ENCODE data around the gene SNX25.
"Not testable (repeated sequence)": the region's sequence is repeated elsewhere in the genome, so short reads cannot be mapped to it uniquely, and the experiment has no call there.

DNA sequence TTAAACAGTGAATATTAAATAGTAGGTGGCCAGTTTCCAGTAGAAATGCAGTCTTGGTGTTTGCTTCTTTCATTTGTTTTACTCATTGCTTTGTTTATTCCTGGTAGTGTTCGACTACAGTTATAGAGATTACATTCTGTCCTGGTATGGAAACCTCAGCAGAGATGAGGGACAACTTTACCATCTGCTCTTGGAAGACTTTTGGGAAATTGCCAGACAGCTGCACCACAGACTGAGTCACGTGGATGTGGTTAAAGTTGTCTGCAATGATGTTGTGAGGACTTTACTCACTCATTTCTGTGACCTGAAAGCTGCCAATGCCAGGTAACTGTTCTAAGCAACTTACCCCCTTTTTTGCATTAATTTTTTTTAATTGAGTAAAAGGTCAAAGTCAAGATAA is 49.3 kb downstream of the SNX25 start:
- TF ChIP-seq, protein P1, sequence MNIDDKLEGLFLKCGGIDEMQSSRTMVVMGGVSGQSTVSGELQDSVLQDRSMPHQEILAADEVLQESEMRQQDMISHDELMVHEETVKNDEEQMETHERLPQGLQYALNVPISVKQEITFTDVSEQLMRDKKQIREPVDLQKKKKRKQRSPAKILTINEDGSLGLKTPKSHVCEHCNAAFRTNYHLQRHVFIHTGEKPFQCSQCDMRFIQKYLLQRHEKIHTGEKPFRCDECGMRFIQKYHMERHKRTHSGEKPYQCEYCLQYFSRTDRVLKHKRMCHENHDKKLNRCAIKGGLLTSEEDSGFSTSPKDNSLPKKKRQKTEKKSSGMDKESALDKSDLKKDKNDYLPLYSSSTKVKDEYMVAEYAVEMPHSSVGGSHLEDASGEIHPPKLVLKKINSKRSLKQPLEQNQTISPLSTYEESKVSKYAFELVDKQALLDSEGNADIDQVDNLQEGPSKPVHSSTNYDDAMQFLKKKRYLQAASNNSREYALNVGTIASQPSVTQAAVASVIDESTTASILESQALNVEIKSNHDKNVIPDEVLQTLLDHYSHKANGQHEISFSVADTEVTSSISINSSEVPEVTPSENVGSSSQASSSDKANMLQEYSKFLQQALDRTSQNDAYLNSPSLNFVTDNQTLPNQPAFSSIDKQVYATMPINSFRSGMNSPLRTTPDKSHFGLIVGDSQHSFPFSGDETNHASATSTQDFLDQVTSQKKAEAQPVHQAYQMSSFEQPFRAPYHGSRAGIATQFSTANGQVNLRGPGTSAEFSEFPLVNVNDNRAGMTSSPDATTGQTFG (tag by site-specific recombination; IDR thresholded peaks at IDR 0.05; ENCODE audit: borderline replicate concordance) = not testable (repeated sequence)
- not testable (repeated sequence) for TF ChIP-seq ZNF10 (tag by site-specific recombination; IDR thresholded peaks at IDR 0.05); ZFP3 (tag by site-specific recombination; IDR thresholded peaks at IDR 0.05; ENCODE audit: low read depth); ZNF112 (tag by site-specific recombination; IDR thresholded peaks at IDR 0.05); GLI4 (tag by site-specific recombination; IDR thresholded peaks at IDR 0.05); ZBTB20 (tag by site-specific recombination; IDR thresholded peaks at IDR 0.05)
- TF ChIP-seq, protein P2, sequence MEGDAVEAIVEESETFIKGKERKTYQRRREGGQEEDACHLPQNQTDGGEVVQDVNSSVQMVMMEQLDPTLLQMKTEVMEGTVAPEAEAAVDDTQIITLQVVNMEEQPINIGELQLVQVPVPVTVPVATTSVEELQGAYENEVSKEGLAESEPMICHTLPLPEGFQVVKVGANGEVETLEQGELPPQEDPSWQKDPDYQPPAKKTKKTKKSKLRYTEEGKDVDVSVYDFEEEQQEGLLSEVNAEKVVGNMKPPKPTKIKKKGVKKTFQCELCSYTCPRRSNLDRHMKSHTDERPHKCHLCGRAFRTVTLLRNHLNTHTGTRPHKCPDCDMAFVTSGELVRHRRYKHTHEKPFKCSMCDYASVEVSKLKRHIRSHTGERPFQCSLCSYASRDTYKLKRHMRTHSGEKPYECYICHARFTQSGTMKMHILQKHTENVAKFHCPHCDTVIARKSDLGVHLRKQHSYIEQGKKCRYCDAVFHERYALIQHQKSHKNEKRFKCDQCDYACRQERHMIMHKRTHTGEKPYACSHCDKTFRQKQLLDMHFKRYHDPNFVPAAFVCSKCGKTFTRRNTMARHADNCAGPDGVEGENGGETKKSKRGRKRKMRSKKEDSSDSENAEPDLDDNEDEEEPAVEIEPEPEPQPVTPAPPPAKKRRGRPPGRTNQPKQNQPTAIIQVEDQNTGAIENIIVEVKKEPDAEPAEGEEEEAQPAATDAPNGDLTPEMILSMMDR (tag by site-specific recombination; IDR thresholded peaks at IDR 0.05) = not testable (repeated sequence)
- TF ChIP-seq, protein P3, sequence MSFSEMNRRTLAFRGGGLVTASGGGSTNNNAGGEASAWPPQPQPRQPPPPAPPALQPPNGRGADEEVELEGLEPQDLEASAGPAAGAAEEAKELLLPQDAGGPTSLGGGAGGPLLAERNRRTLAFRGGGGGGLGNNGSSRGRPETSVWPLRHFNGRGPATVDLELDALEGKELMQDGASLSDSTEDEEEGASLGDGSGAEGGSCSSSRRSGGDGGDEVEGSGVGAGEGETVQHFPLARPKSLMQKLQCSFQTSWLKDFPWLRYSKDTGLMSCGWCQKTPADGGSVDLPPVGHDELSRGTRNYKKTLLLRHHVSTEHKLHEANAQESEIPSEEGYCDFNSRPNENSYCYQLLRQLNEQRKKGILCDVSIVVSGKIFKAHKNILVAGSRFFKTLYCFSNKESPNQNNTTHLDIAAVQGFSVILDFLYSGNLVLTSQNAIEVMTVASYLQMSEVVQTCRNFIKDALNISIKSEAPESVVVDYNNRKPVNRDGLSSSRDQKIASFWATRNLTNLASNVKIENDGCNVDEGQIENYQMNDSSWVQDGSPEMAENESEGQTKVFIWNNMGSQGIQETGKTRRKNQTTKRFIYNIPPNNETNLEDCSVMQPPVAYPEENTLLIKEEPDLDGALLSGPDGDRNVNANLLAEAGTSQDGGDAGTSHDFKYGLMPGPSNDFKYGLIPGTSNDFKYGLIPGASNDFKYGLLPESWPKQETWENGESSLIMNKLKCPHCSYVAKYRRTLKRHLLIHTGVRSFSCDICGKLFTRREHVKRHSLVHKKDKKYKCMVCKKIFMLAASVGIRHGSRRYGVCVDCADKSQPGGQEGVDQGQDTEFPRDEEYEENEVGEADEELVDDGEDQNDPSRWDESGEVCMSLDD (tag by site-specific recombination; IDR thresholded peaks at IDR 0.05) = not testable (repeated sequence)
- TF ChIP-seq, protein P4, sequence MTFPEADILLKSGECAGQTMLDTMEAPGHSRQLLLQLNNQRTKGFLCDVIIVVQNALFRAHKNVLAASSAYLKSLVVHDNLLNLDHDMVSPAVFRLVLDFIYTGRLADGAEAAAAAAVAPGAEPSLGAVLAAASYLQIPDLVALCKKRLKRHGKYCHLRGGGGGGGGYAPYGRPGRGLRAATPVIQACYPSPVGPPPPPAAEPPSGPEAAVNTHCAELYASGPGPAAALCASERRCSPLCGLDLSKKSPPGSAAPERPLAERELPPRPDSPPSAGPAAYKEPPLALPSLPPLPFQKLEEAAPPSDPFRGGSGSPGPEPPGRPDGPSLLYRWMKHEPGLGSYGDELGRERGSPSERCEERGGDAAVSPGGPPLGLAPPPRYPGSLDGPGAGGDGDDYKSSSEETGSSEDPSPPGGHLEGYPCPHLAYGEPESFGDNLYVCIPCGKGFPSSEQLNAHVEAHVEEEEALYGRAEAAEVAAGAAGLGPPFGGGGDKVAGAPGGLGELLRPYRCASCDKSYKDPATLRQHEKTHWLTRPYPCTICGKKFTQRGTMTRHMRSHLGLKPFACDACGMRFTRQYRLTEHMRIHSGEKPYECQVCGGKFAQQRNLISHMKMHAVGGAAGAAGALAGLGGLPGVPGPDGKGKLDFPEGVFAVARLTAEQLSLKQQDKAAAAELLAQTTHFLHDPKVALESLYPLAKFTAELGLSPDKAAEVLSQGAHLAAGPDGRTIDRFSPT (tag by site-specific recombination; IDR thresholded peaks at IDR 0.05) = not testable (repeated sequence)
